HEK293T (cell line): ENCODE measurements around the gene AURKB.

Source experiments
- BHLHE40 ChIP-seq: fragments of 450-650 bp; IDR thresholded peaks from 2 replicates; pipeline ENCODE4 v1.6.1; 2016; ENCODE audit warnings: mild to moderate bottlenecking, moderate library complexity, borderline replicate concordance
- ELF4 ChIP-seq: fragments of 450-650 bp; IDR thresholded peaks from 2 replicates; pipeline ENCODE4 v1.6.1; 2017; ENCODE audit warnings: antibody characterized with exemption
- FOXA1 ChIP-seq: fragments of 450-650 bp; IDR thresholded peaks from 2 replicates; pipeline ENCODE4 v1.6.1; 2016; ENCODE audit warnings: mild to moderate bottlenecking
- FOXK2 ChIP-seq: fragments of 450-650 bp; IDR thresholded peaks from 2 replicates; pipeline ENCODE4 v1.6.1; 2016; ENCODE audit warnings: mild to moderate bottlenecking
- FOXM1 ChIP-seq: fragments of 450-650 bp; IDR thresholded peaks from 2 replicates; pipeline ENCODE4 v1.6.1; 2017; ENCODE audit warnings: mild to moderate bottlenecking, borderline replicate concordance
- HDGF ChIP-seq: fragments of 450-650 bp; IDR thresholded peaks from 2 replicates; pipeline ENCODE4 v1.6.1; 2017; ENCODE audit warnings: antibody characterized with exemption, borderline replicate concordance
- LEF1 ChIP-seq: fragments of 450-650 bp; IDR thresholded peaks from 2 replicates; pipeline ENCODE4 v1.6.1; 2017; ENCODE audit warnings: mild to moderate bottlenecking, borderline replicate concordance
- NFRKB ChIP-seq: fragments of 450-650 bp; IDR thresholded peaks from 2 replicates; pipeline ENCODE4 v1.6.1; 2016; ENCODE audit warnings: mild to moderate bottlenecking, moderate library complexity
- PKNOX1 ChIP-seq: fragments of 450-650 bp; IDR thresholded peaks from 2 replicates; pipeline ENCODE4 v1.6.1; 2016
- SP1 ChIP-seq: fragments of 450-650 bp; IDR thresholded peaks from 2 replicates; pipeline ENCODE4 v1.6.1; 2017
- SUZ12 ChIP-seq: fragments of 450-650 bp; IDR thresholded peaks from 2 replicates; pipeline ENCODE4 v1.6.1; 2016; ENCODE audit warnings: mild to moderate bottlenecking
- TARDBP ChIP-seq: fragments of 450-650 bp; IDR thresholded peaks from 2 replicates; pipeline ENCODE4 v1.6.1; 2016
- ZNF384 ChIP-seq: fragments of 450-650 bp; IDR thresholded peaks from 2 replicates; pipeline ENCODE4 v1.6.1; 2016

- TF ChIP-seq BHLHE40, result no peak
- TF ChIP-seq ELF4, result no peak
- TF ChIP-seq TARDBP, result no peak
- no peak for TF ChIP-seq FOXA1
- TF ChIP-seq LEF1, result no peak
- TF ChIP-seq FOXM1, result no peak
- no peak for TF ChIP-seq ZNF384
- TF ChIP-seq SP1, result no peak
- no peak for TF ChIP-seq PKNOX1
- TF ChIP-seq FOXK2, result no peak
- no peak for TF ChIP-seq SUZ12
- TF ChIP-seq HDGF, result no peak
- no peak for TF ChIP-seq NFRKB
Observed at GRCh38 chr17:8235676-8236075, 25.3 kb upstream of the AURKB start.
